Tibial nerve (tissue), 4 donors: ENCODE data around the gene AMIGO3. TPM values are rescaled to one million over a fixed set of nuclear protein-coding genes. Genes with fewer than 3 reads are reported as not detected.
A peak's percentile ranks its signal among the peaks of the same experiment; 100 is the strongest.
"Not testable (repeated sequence)": the region's sequence is repeated elsewhere in the genome, so short reads cannot be mapped to it uniquely, and the experiment has no call there.

ENCODE experiments used
- DNase-seq, 2 donors: peaks; one replicate each; pipeline ENCODE4 v3.0.0-alpha.2; 2019; ENCODE audit warnings: low spot score in 2 of 2
- H3K27ac ChIP-seq, 4 donors: fragments of 200-600 bp; sonication (generic) in 3 of 4; one replicate each; pipeline ENCODE4 v1.5.1; 2017 to 2019; ENCODE audit warnings: mild to moderate bottlenecking in 1 of 4
- H3K27me3 ChIP-seq, 2 donors: fragments of 200-600 bp; sonication (generic) in 1 of 2; one replicate each; pipeline versions ENCODE4 v1.5.1 to v1.6.0; 2017 to 2019
- H3K36me3 ChIP-seq, 3 donors: fragments of 200-600 bp; sonication (generic); one replicate each; pipeline ENCODE4 v1.5.1; 2018 to 2019
- H3K4me1 ChIP-seq, 4 donors: fragments of 200-600 bp; sonication (generic) in 3 of 4; one replicate each; pipeline ENCODE4 v1.5.1; 2017 to 2019
- H3K4me3 ChIP-seq, 4 donors: fragments of 200-600 bp; sonication (generic) in 3 of 4; one replicate each; pipeline ENCODE4 v1.5.1; 2017 to 2019; ENCODE audit warnings: mild to moderate bottlenecking in 1 of 4, moderate library complexity in 1 of 4
- H3K9me3 ChIP-seq, 4 donors: fragments of 200-600 bp; sonication (generic) in 3 of 4; one replicate each; pipeline ENCODE4 v1.5.1; 2017 to 2019
- EP300 ChIP-seq, 2 donors: sonication (generic); formaldehyde crosslinking; IDR thresholded peaks; one replicate each; pipeline ENCODE4 v1.6.1; 2017; ENCODE audit warnings: antibody characterized with exemption in 2 of 2, mild to moderate bottlenecking in 1 of 2
- POLR2A ChIP-seq, 2 donors: fragments of 450-650 bp; IDR thresholded peaks; one replicate each; pipeline ENCODE4 v1.6.1; 2017; ENCODE audit warnings: antibody characterized with exemption in 2 of 2, mild to moderate bottlenecking in 2 of 2, moderate library complexity in 2 of 2
- WGBS, 2 donors: methylation state at CpG; one replicate each; pipeline ENCODE4 v1.1.5; 2018; 5-methylcytosine and 5-hydroxymethylcytosine counted together
- total RNA-seq, 4 donors: library from RNA; depleted of rRNA; stranded (reverse); fragments of >200 nt; gene quantifications; one replicate each; pipeline ENCODE4 v1.1.0, GENCODE V29; 2016
- TF ChIP-seq, protein P1 (sequence below), 5 experiments: fragments of 200-600 bp in 3 of 5; fragments of 450-650 bp in 2 of 5; sonication (generic) in 3 of 5; IDR thresholded peaks; one replicate each; pipeline ENCODE4 v1.5.1; 2016 to 2019; ENCODE audit warnings: antibody characterized with exemption in 5 of 5, mild to moderate bottlenecking in 3 of 5, moderate library complexity in 2 of 5

AMIGO3 gene
- total RNA-seq, 4 donors from 2014 or later, result 2.1 to 4.2 TPM; not detected in 2

DNA sequence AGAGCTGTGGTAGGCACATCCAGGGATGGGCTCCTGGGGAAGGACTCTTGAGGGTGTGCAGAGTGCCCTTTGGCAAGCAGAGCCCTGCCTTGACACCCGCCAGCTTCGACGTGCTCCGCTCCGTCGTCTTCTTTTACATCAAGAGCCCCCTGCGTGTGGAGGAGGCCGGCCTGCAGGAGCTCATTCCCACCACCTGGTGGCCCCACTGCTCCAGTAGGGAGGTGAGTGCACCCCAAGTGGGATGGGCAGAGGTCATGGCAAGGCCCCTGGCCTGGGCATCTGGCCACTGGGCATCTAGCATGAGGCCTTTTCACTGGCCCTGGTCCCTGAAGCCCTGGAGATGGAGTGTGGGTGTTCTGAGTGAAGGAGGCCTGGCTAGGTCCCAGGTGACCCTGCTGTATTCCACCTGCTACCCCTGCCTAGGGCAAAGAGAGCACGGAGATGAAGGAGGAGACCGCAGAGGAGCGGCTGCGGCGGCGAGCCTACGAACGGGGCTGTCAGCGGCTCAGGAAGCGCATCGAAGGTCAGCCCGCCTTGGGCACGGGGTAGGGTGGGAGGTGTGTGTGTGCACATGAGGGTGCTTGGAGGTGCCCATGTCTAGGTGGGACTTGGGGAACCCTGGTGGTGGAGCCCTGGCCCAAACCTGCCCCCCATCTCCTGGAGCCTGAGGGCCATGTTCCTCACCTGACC lies 18.0 kb downstream of the AMIGO3 start:
- H3K27me3 ChIP-seq, result no peaks in the 10 kb centered on the region
- peaks cover 0 to 98% (median 15%) of the 10 kb centered on the region in 3 donors for H3K36me3 ChIP-seq
- H3K9me3 ChIP-seq, result no peaks in the 10 kb centered on the region
- peaks cover 0 to 5% (median 0%) of the 10 kb centered on the region in 4 donors for H3K4me1 ChIP-seq
- no peak for DNase-seq
- no peak overlapping the region for H3K27ac ChIP-seq
- TF ChIP-seq, protein P1, sequence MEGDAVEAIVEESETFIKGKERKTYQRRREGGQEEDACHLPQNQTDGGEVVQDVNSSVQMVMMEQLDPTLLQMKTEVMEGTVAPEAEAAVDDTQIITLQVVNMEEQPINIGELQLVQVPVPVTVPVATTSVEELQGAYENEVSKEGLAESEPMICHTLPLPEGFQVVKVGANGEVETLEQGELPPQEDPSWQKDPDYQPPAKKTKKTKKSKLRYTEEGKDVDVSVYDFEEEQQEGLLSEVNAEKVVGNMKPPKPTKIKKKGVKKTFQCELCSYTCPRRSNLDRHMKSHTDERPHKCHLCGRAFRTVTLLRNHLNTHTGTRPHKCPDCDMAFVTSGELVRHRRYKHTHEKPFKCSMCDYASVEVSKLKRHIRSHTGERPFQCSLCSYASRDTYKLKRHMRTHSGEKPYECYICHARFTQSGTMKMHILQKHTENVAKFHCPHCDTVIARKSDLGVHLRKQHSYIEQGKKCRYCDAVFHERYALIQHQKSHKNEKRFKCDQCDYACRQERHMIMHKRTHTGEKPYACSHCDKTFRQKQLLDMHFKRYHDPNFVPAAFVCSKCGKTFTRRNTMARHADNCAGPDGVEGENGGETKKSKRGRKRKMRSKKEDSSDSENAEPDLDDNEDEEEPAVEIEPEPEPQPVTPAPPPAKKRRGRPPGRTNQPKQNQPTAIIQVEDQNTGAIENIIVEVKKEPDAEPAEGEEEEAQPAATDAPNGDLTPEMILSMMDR (IDR thresholded peaks at IDR 0.05), result peak in 3 of 5 experiments; percentile 7 to 16 (median 10)
- TF ChIP-seq POLR2A (IDR thresholded peaks at IDR 0.05) (no peak), EP300 (IDR thresholded peaks at IDR 0.05) (no peak)
- 75 to 79% methylated on average over 20 to 21 of the region's 21 CpGs for WGBS, 2 donors
- H3K4me3 ChIP-seq, result no peak overlapping the region

DNA sequence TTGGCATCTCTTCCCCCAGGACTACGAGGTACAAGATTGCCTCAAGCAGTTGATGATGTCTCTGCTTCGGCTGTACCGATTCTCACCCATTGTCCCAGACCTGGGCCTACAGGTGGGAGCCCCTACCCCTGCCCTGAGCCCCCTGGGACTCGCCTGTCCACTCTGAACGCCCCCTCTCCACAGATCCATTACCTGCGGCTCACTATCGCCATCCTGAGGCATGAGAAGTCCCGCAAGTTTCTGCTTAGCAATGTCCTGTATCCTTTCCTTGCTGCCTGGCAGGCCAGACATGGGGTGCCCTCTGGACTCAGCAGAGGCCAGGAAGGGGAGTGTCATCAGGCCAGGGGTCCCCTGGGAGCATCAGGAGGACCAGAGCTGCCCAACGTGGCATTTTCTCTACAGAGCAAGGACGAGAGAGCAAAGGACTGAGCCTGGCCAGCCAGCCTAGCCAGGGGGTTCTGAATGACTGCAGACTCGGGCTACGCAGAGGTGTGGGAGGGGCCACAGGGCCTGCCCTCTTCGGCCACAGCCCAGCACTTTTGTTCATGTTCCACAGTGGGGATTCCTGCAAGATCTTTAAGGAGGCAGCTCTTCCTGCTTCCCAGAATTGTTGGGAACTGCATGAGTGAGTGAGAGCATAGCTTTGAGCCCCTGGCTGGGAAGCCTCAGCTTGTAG lies 18.9 kb downstream of the AMIGO3 start:
- no peak for DNase-seq
- peaks cover 0 to 5% (median 0%) of the 10 kb centered on the region in 4 donors for H3K4me1 ChIP-seq
- 64 to 74% methylated on average over 12 to 13 of the region's 13 CpGs for WGBS, 2 donors
- H3K9me3 ChIP-seq, result no peaks in the 10 kb centered on the region
- no peak overlapping the region for H3K27ac ChIP-seq
- peaks cover 0 to 89% (median 15%) of the 10 kb centered on the region in 3 donors for H3K36me3 ChIP-seq
- TF ChIP-seq, protein P1 (IDR thresholded peaks at IDR 0.05), result no peak
- no peak for TF ChIP-seq EP300 (IDR thresholded peaks at IDR 0.05)
- TF ChIP-seq POLR2A (IDR thresholded peaks at IDR 0.05), result no peak
- no peaks in the 10 kb centered on the region for H3K27me3 ChIP-seq
- no peak overlapping the region for H3K4me3 ChIP-seq

DNA sequence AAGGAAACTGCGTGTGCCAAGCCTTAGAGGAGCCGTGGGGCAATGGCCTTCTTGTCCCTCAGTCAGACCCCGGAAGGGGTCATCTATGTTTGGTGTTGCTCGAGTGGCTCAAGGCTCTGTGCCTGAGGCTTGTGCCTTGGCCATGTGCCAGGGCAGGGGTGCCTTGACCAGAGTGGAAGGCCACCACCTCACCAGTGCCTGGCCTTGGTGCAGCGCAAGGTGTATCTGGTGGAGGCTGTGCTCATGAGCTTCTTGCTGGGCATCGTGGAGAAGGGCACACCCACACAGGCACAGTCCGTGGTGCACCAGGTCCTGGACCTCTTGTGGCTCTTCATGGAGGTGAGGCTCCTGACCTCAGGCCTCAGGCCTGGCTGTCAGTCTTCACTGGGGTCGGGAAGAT lies 19.5 kb downstream of the AMIGO3 start:
- 76 to 78% methylated on average over 5 to 7 of the region's 8 CpGs for WGBS, 2 donors
- TF ChIP-seq, protein P1 (IDR thresholded peaks at IDR 0.05), result no peak
- TF ChIP-seq POLR2A (IDR thresholded peaks at IDR 0.05) (no peak), EP300 (IDR thresholded peaks at IDR 0.05) (no peak)
- Histone ChIP-seq H3K4me3 (no peak overlapping the region), H3K27ac (no peak overlapping the region), H3K27me3 (no peaks in the 10 kb centered on the region), H3K4me1 (peaks cover 0 to 5% (median 0%) of the 10 kb centered on the region in 4 donors), H3K9me3 (no peaks in the 10 kb centered on the region), H3K36me3 (peaks cover 0 to 83% (median 15%) of the 10 kb centered on the region in 3 donors)
- no peak for DNase-seq

- TF ChIP-seq, protein P1 (IDR thresholded peaks at IDR 0.05), result no peak
- TF ChIP-seq EP300 (IDR thresholded peaks at IDR 0.05) (no peak), POLR2A (IDR thresholded peaks at IDR 0.05) (no peak)
- Histone ChIP-seq H3K4me3 (no peak overlapping the region), H3K36me3 (peaks cover 0 to 77% (median 15%) of the 10 kb centered on the region in 3 donors), H3K27ac (no peak overlapping the region), H3K9me3 (no peaks in the 10 kb centered on the region), H3K4me1 (peaks cover 0 to 9% (median 0%) of the 10 kb centered on the region in 4 donors), H3K27me3 (no peaks in the 10 kb centered on the region)
- WGBS, 2 donors, result 70 to 80% methylated on average over 13 to 14 of the region's 16 CpGs
- DNase-seq, result no peak
Observed at GRCh38 chr3:49699281-49699979, 20.1 kb downstream of the AMIGO3 start.

GRCh38 chr3:49695350-49696015 lies 24.0 kb downstream of the AMIGO3 start:
- H3K4me1 ChIP-seq, result peaks cover 0 to 20% (median 5%) of the 10 kb centered on the region in 4 donors
- WGBS, 2 donors, result 75% methylated on average over 1 of the region's 4 CpGs; no CpG with 5 or more reads in 1 of the 2 donors
- H3K36me3 ChIP-seq, result peaks cover 0 to 38% (median under 1%) of the 10 kb centered on the region in 3 donors
- H3K27ac ChIP-seq, H3K9me3 ChIP-seq, H3K27me3 ChIP-seq, DNase-seq, H3K4me3 ChIP-seq: not testable (repeated sequence)

- not testable (repeated sequence) for H3K4me3 ChIP-seq, DNase-seq, H3K27ac ChIP-seq, H3K27me3 ChIP-seq, H3K9me3 ChIP-seq
- WGBS, 2 donors, result 36 to 54% methylated on average over 5 to 6 of the region's 6 CpGs
- Histone ChIP-seq H3K36me3 (peaks cover 0 to 28% (median 0%) of the 10 kb centered on the region in 3 donors), H3K4me1 (peaks cover 0 to 28% (median 7%) of the 10 kb centered on the region in 4 donors)
Observed at GRCh38 chr3:49694409-49695070, 24.9 kb downstream of the AMIGO3 start.

- 87 to 100% methylated on average over 1 to 3 of the region's 3 CpGs for WGBS, 2 donors
- H3K36me3 ChIP-seq, H3K9me3 ChIP-seq, H3K4me3 ChIP-seq, H3K27ac ChIP-seq, H3K27me3 ChIP-seq, DNase-seq: not testable (repeated sequence)
- H3K4me1 ChIP-seq, result peaks cover 0 to 47% (median 12%) of the 10 kb centered on the region in 4 donors
Observed at GRCh38 chr3:49691481-49691880, 28.0 kb downstream of the AMIGO3 start.
